HG03457 (cell line): ENCODE data around the gene ZNF440.

Experiments
- ATAC-seq: cut with Tn5 transposase; IDR thresholded peaks from one replicate; pipeline ENCODE4 v1.9.1; 2021; ENCODE audit warnings: moderate number of reproducible peaks; ENCODE audit not compliant: unreplicated experiment

The ZNF440 gene

DNA sequence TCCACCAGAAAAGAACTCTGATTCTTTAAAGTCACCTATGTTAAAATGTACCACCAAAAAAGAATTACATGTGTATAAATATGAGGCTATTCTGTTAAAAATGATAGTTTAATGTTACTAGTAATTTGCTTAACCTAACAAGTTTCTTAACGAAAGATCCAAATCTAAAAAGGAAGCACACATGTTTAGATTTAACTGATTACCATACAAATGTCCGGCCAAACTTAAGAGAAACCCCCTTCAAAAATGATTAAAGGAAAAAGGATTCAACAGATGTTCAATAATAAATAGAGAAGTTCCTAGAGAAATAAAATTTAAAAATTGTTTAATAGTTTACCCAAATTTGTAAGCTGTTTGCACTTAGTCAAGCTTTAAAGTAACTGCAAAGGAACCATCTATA lies 68.5 kb downstream of the ZNF440 start:
- no peak for ATAC-seq
